Effector memory CD4-positive, alpha-beta T cell (primary cell): ENCODE results near the gene CD200R1.
"Not testable (repeated sequence)": the region's sequence is repeated elsewhere in the genome, so short reads cannot be mapped to it uniquely, and the experiment has no call there.

Experiments
- DNase-seq, 3 donors: peaks; one replicate each; pipeline ENCODE4 v3.0.0-alpha.2; 2020
- H3K27ac ChIP-seq: 2 replicates; pipeline ENCODE4 v1.7.0; 2013; ENCODE audit warnings: mild to moderate bottlenecking, low read length, moderate library complexity; ENCODE audit not compliant: insufficient read depth, poor library complexity, severe bottlenecking
- H3K27me3 ChIP-seq: replicated peaks from 2 replicates; pipeline ENCODE4 v1.7.0; 2013; ENCODE audit warnings: mild to moderate bottlenecking, low read length; ENCODE audit not compliant: insufficient read depth, control insufficient read depth, poor library complexity, severe bottlenecking
- H3K36me3 ChIP-seq: 2 replicates; pipeline ENCODE4 v1.7.0; 2013; ENCODE audit warnings: mild to moderate bottlenecking, low read length, moderate library complexity; ENCODE audit not compliant: control insufficient read depth, insufficient read depth
- H3K4me1 ChIP-seq: 2 replicates; pipeline ENCODE4 v1.7.0; 2013; ENCODE audit warnings: low read length, mild to moderate bottlenecking; ENCODE audit not compliant: control insufficient read depth, insufficient read depth, poor library complexity, severe bottlenecking
- H3K4me3 ChIP-seq: 2 replicates; pipeline ENCODE4 v1.7.0; 2013; ENCODE audit warnings: low read length, low read depth, mild to moderate bottlenecking; ENCODE audit not compliant: insufficient read depth, poor library complexity, severe bottlenecking
- H3K9me3 ChIP-seq: 2 replicates; pipeline ENCODE4 v1.7.0; 2013; ENCODE audit warnings: mild to moderate bottlenecking, low read length, moderate library complexity; ENCODE audit not compliant: control insufficient read depth

CD200R1 gene

GRCh38 chr3:112956351-112956750 lies 18.6 kb downstream of the CD200R1 start:
- Histone ChIP-seq H3K4me3 (no peak overlapping the region), H3K36me3 (peaks cover 6% of the 10 kb centered on the region), H3K4me1 (peaks cover 11% of the 10 kb centered on the region), H3K27me3 (no peaks in the 10 kb centered on the region), H3K27ac (no peak overlapping the region), H3K9me3 (no peaks in the 10 kb centered on the region)
- no peak for DNase-seq

- no peak for DNase-seq
- Histone ChIP-seq H3K27ac (no peak overlapping the region), H3K4me1 (no peaks in the 10 kb centered on the region), H3K36me3 (peaks cover 9% of the 10 kb centered on the region), H3K27me3 (no peaks in the 10 kb centered on the region), H3K4me3 (no peak overlapping the region), H3K9me3 (no peaks in the 10 kb centered on the region)
Measured at GRCh38 chr3:112948346-112948838, 26.5 kb downstream of the CD200R1 start.

GRCh38 chr3:112931736-112932521 lies 43.0 kb downstream of the CD200R1 start:
- Histone ChIP-seq H3K9me3 (no peaks in the 10 kb centered on the region), H3K4me1 (peaks cover 11% of the 10 kb centered on the region), H3K4me3 (no peak overlapping the region), H3K27me3 (no peaks in the 10 kb centered on the region), H3K36me3 (peaks cover 15% of the 10 kb centered on the region), H3K27ac (no peak overlapping the region)
- DNase-seq, result no peak

GRCh38 chr3:112930771-112931170 lies 44.1 kb downstream of the CD200R1 start:
- Histone ChIP-seq H3K27ac (no peak overlapping the region), H3K4me3 (no peak overlapping the region), H3K9me3 (no peaks in the 10 kb centered on the region), H3K27me3 (no peaks in the 10 kb centered on the region), H3K36me3 (peaks cover 18% of the 10 kb centered on the region), H3K4me1 (peaks cover 11% of the 10 kb centered on the region)
- DNase-seq, result no peak

- Histone ChIP-seq H3K36me3 (peaks cover 32% of the 10 kb centered on the region), H3K4me3 (no peak overlapping the region), H3K9me3 (no peaks in the 10 kb centered on the region), H3K27me3 (no peaks in the 10 kb centered on the region), H3K27ac (no peak overlapping the region), H3K4me1 (no peaks in the 10 kb centered on the region)
- no peak for DNase-seq
Measured at GRCh38 chr3:112925969-112926368, 48.9 kb downstream of the CD200R1 start.

GRCh38 chr3:112925560-112925959 lies 49.3 kb downstream of the CD200R1 start:
- Histone ChIP-seq H3K27ac (no peak overlapping the region), H3K4me3 (no peak overlapping the region), H3K36me3 (peaks cover 32% of the 10 kb centered on the region), H3K27me3 (no peaks in the 10 kb centered on the region), H3K9me3 (no peaks in the 10 kb centered on the region), H3K4me1 (no peaks in the 10 kb centered on the region)
- DNase-seq, result no peak

- not testable (repeated sequence) for H3K27me3 ChIP-seq, DNase-seq, H3K9me3 ChIP-seq, H3K27ac ChIP-seq, H3K4me1 ChIP-seq, H3K4me3 ChIP-seq
- peaks cover 14% of the 10 kb centered on the region for H3K36me3 ChIP-seq
Measured at GRCh38 chr3:112919541-112919940, 55.4 kb downstream of the CD200R1 start.

- H3K9me3 ChIP-seq, result no peaks in the 10 kb centered on the region
- no peak overlapping the region for H3K4me3 ChIP-seq
- H3K4me1 ChIP-seq, result no peaks in the 10 kb centered on the region
- no peak overlapping the region for H3K27ac ChIP-seq
- H3K27me3 ChIP-seq, result no peaks in the 10 kb centered on the region
- DNase-seq, result no peak
- no peaks in the 10 kb centered on the region for H3K36me3 ChIP-seq
Measured at GRCh38 chr3:112908252-112908651, 66.7 kb downstream of the CD200R1 start.

GRCh38 chr3:112904786-112905185 lies 70.1 kb downstream of the CD200R1 start:
- Histone ChIP-seq H3K4me1 (no peaks in the 10 kb centered on the region), H3K9me3 (no peaks in the 10 kb centered on the region), H3K4me3 (no peak overlapping the region), H3K27ac (no peak overlapping the region), H3K36me3 (no peaks in the 10 kb centered on the region), H3K27me3 (no peaks in the 10 kb centered on the region)
- DNase-seq, result no peak

GRCh38 chr3:112900113-112900512 lies 74.8 kb downstream of the CD200R1 start:
- Histone ChIP-seq H3K27me3 (no peaks in the 10 kb centered on the region), H3K4me1 (no peaks in the 10 kb centered on the region), H3K27ac (no peak overlapping the region), H3K4me3 (no peak overlapping the region), H3K36me3 (no peaks in the 10 kb centered on the region), H3K9me3 (no peaks in the 10 kb centered on the region)
- DNase-seq, result no peak
